Peyer's patch (tissue), 4 donors: ENCODE measurements around the gene RBM20.

ENCODE experiments used
- POLR2A ChIP-seq, 2 donors: fragments of 450-650 bp; IDR thresholded peaks; one replicate each; pipeline ENCODE4 v1.5.1; 2017; ENCODE audit warnings: antibody characterized with exemption in 2 of 2, mild to moderate bottlenecking in 2 of 2, moderate library complexity in 2 of 2
- TF ChIP-seq, protein P1 (sequence below), 6 experiments: fragments of 450-650 bp in 4 of 6; fragments of 200-600 bp in 2 of 6; sonication (generic) in 1 of 6; IDR thresholded peaks; one replicate each; pipeline ENCODE4 v1.5.1; 2017 to 2019; ENCODE audit warnings: antibody characterized with exemption in 6 of 6, mild to moderate bottlenecking in 3 of 6, moderate library complexity in 1 of 6

DNA sequence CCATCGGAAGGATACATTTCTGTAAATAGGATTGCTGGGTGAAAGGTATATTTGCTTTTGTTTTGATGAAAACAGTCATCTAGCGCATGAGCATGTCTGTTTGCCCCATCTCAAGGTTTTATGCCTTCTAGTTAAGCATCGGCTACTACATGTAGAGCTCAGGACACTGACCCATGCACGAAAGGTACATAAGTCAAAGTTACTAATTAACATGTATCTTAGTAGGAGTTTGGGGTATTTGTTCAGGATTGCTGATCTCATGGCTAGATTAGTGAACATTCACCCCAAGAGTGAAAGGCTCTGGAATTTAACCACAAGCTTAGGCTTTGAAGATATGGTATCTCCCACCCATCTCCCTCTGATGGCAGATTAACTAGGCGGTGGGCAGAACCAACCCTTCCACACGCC, 91.5 kb downstream of the RBM20 start:
- TF ChIP-seq, protein P1, sequence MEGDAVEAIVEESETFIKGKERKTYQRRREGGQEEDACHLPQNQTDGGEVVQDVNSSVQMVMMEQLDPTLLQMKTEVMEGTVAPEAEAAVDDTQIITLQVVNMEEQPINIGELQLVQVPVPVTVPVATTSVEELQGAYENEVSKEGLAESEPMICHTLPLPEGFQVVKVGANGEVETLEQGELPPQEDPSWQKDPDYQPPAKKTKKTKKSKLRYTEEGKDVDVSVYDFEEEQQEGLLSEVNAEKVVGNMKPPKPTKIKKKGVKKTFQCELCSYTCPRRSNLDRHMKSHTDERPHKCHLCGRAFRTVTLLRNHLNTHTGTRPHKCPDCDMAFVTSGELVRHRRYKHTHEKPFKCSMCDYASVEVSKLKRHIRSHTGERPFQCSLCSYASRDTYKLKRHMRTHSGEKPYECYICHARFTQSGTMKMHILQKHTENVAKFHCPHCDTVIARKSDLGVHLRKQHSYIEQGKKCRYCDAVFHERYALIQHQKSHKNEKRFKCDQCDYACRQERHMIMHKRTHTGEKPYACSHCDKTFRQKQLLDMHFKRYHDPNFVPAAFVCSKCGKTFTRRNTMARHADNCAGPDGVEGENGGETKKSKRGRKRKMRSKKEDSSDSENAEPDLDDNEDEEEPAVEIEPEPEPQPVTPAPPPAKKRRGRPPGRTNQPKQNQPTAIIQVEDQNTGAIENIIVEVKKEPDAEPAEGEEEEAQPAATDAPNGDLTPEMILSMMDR (IDR thresholded peaks at IDR 0.05), result no peak
- no peak for TF ChIP-seq POLR2A (IDR thresholded peaks at IDR 0.05)
